Activated CD4-positive, alpha-beta T cell treated with anti-CD3 and anti-CD28 coated beads, Interleukin-2, amount 10 ng/mL, durations not matched to agents 24 days and 14 days (primary cell): ENCODE data around the gene PITX1. TPM values are rescaled to one million over a fixed set of nuclear protein-coding genes. Genes with fewer than 3 reads are reported as not detected.
"Not testable (repeated sequence)": the region's sequence is repeated elsewhere in the genome, so short reads cannot be mapped to it uniquely, and the experiment has no call there.

Experiments
- DNase-seq: peaks from one replicate; pipeline ENCODE4 v3.0.0; 2022
- H3K27ac Mint-ChIP-seq: one replicate; pipeline ENCODE4 v1.8.0; 2022; ENCODE audit warnings: mild to moderate bottlenecking, mixed read lengths
- H3K27me3 Mint-ChIP-seq: one replicate; pipeline ENCODE4 v1.8.0; 2022; ENCODE audit warnings: mixed read lengths
- H3K36me3 Mint-ChIP-seq: one replicate; pipeline ENCODE4 v1.8.0; 2022; ENCODE audit warnings: low read depth, mild to moderate bottlenecking, mixed read lengths
- H3K4me1 Mint-ChIP-seq: one replicate; pipeline ENCODE4 v1.8.0; 2021; ENCODE audit warnings: mixed read lengths
- H3K4me3 Mint-ChIP-seq: one replicate; pipeline ENCODE4 v1.8.0; 2022; ENCODE audit warnings: mild to moderate bottlenecking, moderate library complexity, mixed read lengths
- H3K9me3 Mint-ChIP-seq: one replicate; pipeline ENCODE4 v1.8.0; 2021; ENCODE audit warnings: mixed read lengths
- intact Hi-C: fragments of 100-400 bp; cut with micrococcal nuclease; formaldehyde crosslinking; loops from one replicate; pipeline ENCODE4 v1.15.1; 2023
- total RNA-seq: library from RNA; stranded (reverse); gene quantifications from 2 replicates; pipeline ENCODE4 v1.2.3, GENCODE V29; 2022

PITX1 gene
- 0.61 and 0.78 TPM in 2 replicates for total RNA-seq

- peak within 1 kb of the TSS; percentile 87 for H3K4me3 Mint-ChIP-seq
- peak within 1 kb of the TSS; percentile 81 for H3K27ac Mint-ChIP-seq
- intact Hi-C loops: loop anchor here (5.0 kb wide), 2 partner anchors 453 to 508 kb away; no protein-coding TSS in a partner anchor
- peaks cover 83% of the 10 kb centered on the region for H3K27me3 Mint-ChIP-seq
- peaks cover 6% of the 10 kb centered on the region for H3K36me3 Mint-ChIP-seq
- DNase-seq: no peak
- peaks cover 27% of the 10 kb centered on the region for H3K4me1 Mint-ChIP-seq
- H3K9me3 Mint-ChIP-seq: peaks cover 7% of the 10 kb centered on the region
Observed at GRCh38 chr5:135033901-135034235, at the start of gene PITX1. TSS of gene PITX1 (minus strand) at chr5:135034228. CDS start at chr5:135033881, 347 bp downstream.

- H3K4me1 Mint-ChIP-seq, H3K27ac Mint-ChIP-seq, H3K27me3 Mint-ChIP-seq, H3K9me3 Mint-ChIP-seq, H3K4me3 Mint-ChIP-seq, DNase-seq, intact Hi-C loops, H3K36me3 Mint-ChIP-seq: not testable (repeated sequence)
Observed at GRCh38 chr5:135083334-135083733, 49.3 kb upstream of the PITX1 start.

GRCh38 chr5:135081240-135081639, 47.2 kb upstream of the PITX1 start:
- Mint-ChIP-seq H3K27me3 (peaks cover 16% of the 10 kb centered on the region), H3K9me3 (peaks cover 5% of the 10 kb centered on the region), H3K27ac (no peak overlapping the region), H3K4me3 (no peak overlapping the region), H3K4me1 (no peaks in the 10 kb centered on the region), H3K36me3 (no peaks in the 10 kb centered on the region)
- DNase-seq: no peak
- intact Hi-C loops: no loop called here

GRCh38 chr5:135079760-135080159, 45.7 kb upstream of the PITX1 start:
- Mint-ChIP-seq H3K27ac (no peak overlapping the region), H3K27me3 (peaks cover 18% of the 10 kb centered on the region), H3K9me3 (peaks cover 5% of the 10 kb centered on the region), H3K4me3 (no peak overlapping the region), H3K36me3 (no peaks in the 10 kb centered on the region), H3K4me1 (no peaks in the 10 kb centered on the region)
- no peak for DNase-seq
- intact Hi-C loops: no loop called here

- Mint-ChIP-seq H3K36me3 (no peaks in the 10 kb centered on the region), H3K27me3 (peaks cover 18% of the 10 kb centered on the region), H3K4me3 (no peak overlapping the region), H3K9me3 (peaks cover 5% of the 10 kb centered on the region), H3K27ac (no peak overlapping the region), H3K4me1 (no peaks in the 10 kb centered on the region)
- intact Hi-C loops: no loop called here
- DNase-seq: no peak
Observed at GRCh38 chr5:135079099-135079681, 45.2 kb upstream of the PITX1 start.

DNA sequence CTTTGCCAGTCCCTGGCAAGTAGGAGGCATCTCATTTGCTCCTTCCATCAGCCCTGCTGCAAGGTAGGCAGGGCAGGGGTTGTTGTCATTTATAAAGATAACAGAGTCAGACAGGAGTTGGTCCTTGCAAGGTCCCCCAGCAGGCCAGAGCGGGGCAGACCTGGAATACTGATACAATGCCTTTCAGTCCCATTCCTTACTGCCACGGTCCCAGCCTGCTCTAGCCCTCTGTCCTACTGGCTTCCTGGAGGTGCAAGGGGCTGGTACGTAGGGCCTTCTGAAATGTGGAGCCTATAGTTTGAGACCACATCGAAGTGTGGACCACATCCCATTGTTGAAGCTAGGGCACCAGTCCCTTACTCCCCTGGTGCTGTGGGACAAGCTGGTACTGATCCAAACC, 42.8 kb upstream of the PITX1 start:
- Mint-ChIP-seq H3K27me3 (peaks cover 18% of the 10 kb centered on the region), H3K36me3 (no peaks in the 10 kb centered on the region), H3K9me3 (peaks cover 5% of the 10 kb centered on the region), H3K4me1 (no peaks in the 10 kb centered on the region), H3K27ac (no peak overlapping the region), H3K4me3 (no peak overlapping the region)
- intact Hi-C loops: no loop called here
- DNase-seq: no peak

GRCh38 chr5:135076051-135076491, 42.0 kb upstream of the PITX1 start:
- H3K27me3 Mint-ChIP-seq: peaks cover 14% of the 10 kb centered on the region
- H3K9me3 Mint-ChIP-seq: no peaks in the 10 kb centered on the region
- DNase-seq: no peak
- H3K27ac Mint-ChIP-seq: no peak overlapping the region
- H3K4me3 Mint-ChIP-seq: no peak overlapping the region
- intact Hi-C loops: no loop called here
- H3K4me1 Mint-ChIP-seq: no peaks in the 10 kb centered on the region
- no peaks in the 10 kb centered on the region for H3K36me3 Mint-ChIP-seq

DNA sequence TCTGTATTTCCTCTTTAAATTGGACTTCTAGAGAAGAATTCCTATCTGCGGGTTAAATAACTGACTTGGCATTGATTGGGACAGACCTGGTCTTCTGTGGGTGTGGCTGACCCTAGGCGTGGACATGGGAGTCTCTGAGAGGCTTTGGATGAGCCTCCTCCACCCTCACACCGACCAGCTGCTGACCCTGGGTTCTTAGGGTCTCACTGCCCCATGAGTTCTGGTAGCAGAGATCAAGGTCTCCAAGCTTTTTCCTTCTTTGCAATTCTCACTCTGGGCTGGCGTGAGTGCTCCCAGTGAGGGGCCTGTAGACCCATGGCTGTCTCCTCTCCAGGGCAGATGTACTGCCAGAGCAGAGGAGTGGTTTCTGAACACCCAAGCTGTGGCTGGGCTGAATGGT, 41.6 kb upstream of the PITX1 start:
- H3K9me3 Mint-ChIP-seq: no peaks in the 10 kb centered on the region
- no peaks in the 10 kb centered on the region for H3K4me1 Mint-ChIP-seq
- H3K4me3 Mint-ChIP-seq: no peak overlapping the region
- no peak overlapping the region for H3K27ac Mint-ChIP-seq
- DNase-seq: no peak
- H3K36me3 Mint-ChIP-seq: no peaks in the 10 kb centered on the region
- H3K27me3 Mint-ChIP-seq: peaks cover 14% of the 10 kb centered on the region
- intact Hi-C loops: no loop called here

DNA sequence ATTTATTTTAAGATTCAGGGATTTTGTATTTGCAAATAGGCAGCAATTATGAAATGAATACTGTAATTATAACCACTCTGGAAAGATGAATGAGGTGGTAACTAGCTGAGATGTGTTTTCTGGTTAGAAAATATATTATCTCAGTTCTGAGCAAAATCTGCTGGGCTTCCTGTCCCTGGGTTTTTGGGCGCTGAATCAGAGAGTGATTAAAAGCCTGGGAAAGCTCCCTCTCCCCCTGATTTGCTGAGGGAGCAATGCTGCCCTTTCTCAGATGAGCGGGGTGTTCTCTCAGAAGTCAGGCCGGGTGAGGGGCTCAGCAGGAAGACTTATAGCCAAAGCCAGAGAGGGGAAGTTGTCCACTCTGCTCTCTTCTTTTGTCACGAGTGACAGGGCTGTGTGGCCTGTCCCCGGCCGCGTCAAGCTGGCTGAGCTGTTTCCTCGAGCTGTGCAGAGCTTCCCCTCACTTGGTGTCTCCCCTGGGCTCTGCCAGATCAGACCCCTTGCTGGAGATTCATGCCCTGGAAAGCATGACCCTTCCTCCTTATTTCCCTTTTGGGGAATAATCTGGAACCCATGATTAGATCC, 39.8 kb upstream of the PITX1 start:
- Mint-ChIP-seq H3K36me3 (no peaks in the 10 kb centered on the region), H3K9me3 (no peaks in the 10 kb centered on the region), H3K27me3 (peaks cover 14% of the 10 kb centered on the region), H3K4me3 (no peak overlapping the region), H3K27ac (no peak overlapping the region), H3K4me1 (no peaks in the 10 kb centered on the region)
- intact Hi-C loops: no loop called here
- no peak for DNase-seq

DNA sequence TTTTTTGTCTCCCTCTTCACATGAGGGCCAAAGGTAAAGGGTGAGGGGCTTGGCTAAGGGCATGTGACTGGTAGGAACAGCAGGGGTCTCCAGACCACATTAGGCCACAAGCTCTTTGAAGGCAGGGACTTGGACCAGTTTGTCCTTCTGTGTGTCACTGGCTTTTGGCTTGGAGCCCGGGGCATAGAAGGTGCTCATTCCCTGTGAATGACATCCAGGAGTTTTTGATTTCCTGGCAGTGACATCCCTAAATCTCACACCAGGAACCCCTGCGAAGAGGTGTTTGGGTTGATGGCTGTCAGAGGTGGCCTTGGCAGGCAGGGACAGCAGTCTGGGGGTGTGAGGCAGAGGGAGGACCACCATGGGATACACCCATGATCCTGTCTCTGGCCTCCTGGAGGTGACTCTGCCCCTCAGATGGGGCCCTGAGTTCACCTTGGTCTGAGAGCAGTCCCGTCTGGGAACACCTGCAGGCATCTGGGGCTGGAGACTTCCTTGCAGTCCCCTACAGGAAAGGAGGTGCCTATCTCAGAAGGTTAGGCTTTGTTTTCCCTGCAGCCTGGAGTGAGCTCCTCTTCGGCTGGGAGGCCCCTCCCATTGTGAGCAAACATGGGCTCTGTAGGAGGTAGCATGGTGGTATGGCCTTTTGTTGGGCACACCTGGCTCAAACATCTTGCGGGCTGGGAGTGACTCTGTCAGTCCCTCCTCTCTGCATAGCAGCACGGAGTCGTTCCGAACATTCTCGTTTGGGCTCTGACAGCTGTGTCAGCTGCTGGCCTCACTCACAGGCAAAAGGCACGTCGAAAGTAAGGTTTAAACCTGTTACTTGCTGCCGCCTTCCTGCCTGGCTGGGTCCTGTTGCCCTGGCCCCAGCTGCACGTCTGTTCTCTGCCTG, 38.6 kb upstream of the PITX1 start:
- Mint-ChIP-seq H3K9me3 (no peaks in the 10 kb centered on the region), H3K27me3 (peaks cover 7% of the 10 kb centered on the region), H3K4me1 (no peaks in the 10 kb centered on the region), H3K27ac (no peak overlapping the region), H3K4me3 (no peak overlapping the region), H3K36me3 (no peaks in the 10 kb centered on the region)
- intact Hi-C loops: no loop called here
- no peak for DNase-seq

GRCh38 chr5:135071311-135071710, 37.3 kb upstream of the PITX1 start:
- H3K4me1 Mint-ChIP-seq: no peaks in the 10 kb centered on the region
- no peaks in the 10 kb centered on the region for H3K36me3 Mint-ChIP-seq
- DNase-seq: no peak
- H3K27me3 Mint-ChIP-seq: peaks cover 4% of the 10 kb centered on the region
- H3K4me3 Mint-ChIP-seq: no peak overlapping the region
- no peaks in the 10 kb centered on the region for H3K9me3 Mint-ChIP-seq
- no peak overlapping the region for H3K27ac Mint-ChIP-seq
- intact Hi-C loops: no loop called here

- Mint-ChIP-seq H3K27ac (no peak overlapping the region), H3K27me3 (peaks cover 2% of the 10 kb centered on the region), H3K4me1 (no peaks in the 10 kb centered on the region), H3K36me3 (no peaks in the 10 kb centered on the region), H3K4me3 (no peak overlapping the region), H3K9me3 (no peaks in the 10 kb centered on the region)
- intact Hi-C loops: no loop called here
- DNase-seq: no peak
Observed at GRCh38 chr5:135069895-135070657, 36.0 kb upstream of the PITX1 start.

- Mint-ChIP-seq H3K27me3 (peaks cover 2% of the 10 kb centered on the region), H3K27ac (no peak overlapping the region), H3K4me3 (no peak overlapping the region), H3K36me3 (no peaks in the 10 kb centered on the region), H3K4me1 (no peaks in the 10 kb centered on the region), H3K9me3 (no peaks in the 10 kb centered on the region)
- no peak for DNase-seq
- intact Hi-C loops: no loop called here
Observed at GRCh38 chr5:135069016-135069770, 35.2 kb upstream of the PITX1 start.
